Omental fat pad (tissue), 4 donors: ENCODE measurements around the gene FBXL7. TPM values are rescaled to one million over a fixed set of nuclear protein-coding genes. Genes with fewer than 3 reads are reported as not detected.

Source experiments
- ATAC-seq: fragments of 150-250 bp; one replicate; pipeline ENCODE4 v1.9.1; 2016; ENCODE audit warnings: mild to moderate bottlenecking, moderate library complexity; ENCODE audit not compliant: low FRiP score
- DNase-seq: peaks from one replicate; pipeline ENCODE4 v3.0.0-alpha.2; 2019; ENCODE audit warnings: low spot score
- CTCF ChIP-seq, 3 donors: fragments of 450-650 bp; IDR thresholded peaks; one replicate each; pipeline ENCODE4 v1.5.1; 2016 to 2017; ENCODE audit warnings: antibody characterized with exemption in 3 of 3, mild to moderate bottlenecking in 3 of 3, moderate library complexity in 2 of 3
- total RNA-seq, 4 donors: library from RNA; depleted of rRNA; stranded (reverse); fragments of >200 nt; gene quantifications; one replicate each; pipeline ENCODE4 v1.1.0, GENCODE V29; 2016

The FBXL7 gene
- total RNA-seq, 4 donors from 2014 or later = 9.1 to 47.1 (median 17.1) TPM

GRCh38 chr5:15623794-15624193, 123.8 kb downstream of the FBXL7 start:
- no peak for TF ChIP-seq CTCF (IDR thresholded peaks at IDR 0.05)
- DNase-seq (no peak), ATAC-seq (no peak)

- ATAC-seq (no peak), DNase-seq (no peak)
- no peak for TF ChIP-seq CTCF (IDR thresholded peaks at IDR 0.05)
These were observed 127.1 kb downstream of the FBXL7 start for GRCh38 chr5:15627109-15627508.

GRCh38 chr5:15627647-15628046, 127.7 kb downstream of the FBXL7 start:
- ATAC-seq (no peak), DNase-seq (no peak)
- TF ChIP-seq CTCF (IDR thresholded peaks at IDR 0.05) = no peak

- DNase-seq (no peak), ATAC-seq (no peak)
- TF ChIP-seq CTCF (IDR thresholded peaks at IDR 0.05) = no peak
These were observed 130.5 kb downstream of the FBXL7 start for GRCh38 chr5:15630441-15630840.

- DNase-seq = no peak
- ATAC-seq = no peak
- TF ChIP-seq CTCF (IDR thresholded peaks at IDR 0.05) = no peak
These were observed 134.8 kb downstream of the FBXL7 start for GRCh38 chr5:15634591-15635288.

GRCh38 chr5:15635289-15635616, 135.3 kb downstream of the FBXL7 start:
- DNase-seq (no peak), ATAC-seq (no peak)
- no peak for TF ChIP-seq CTCF (IDR thresholded peaks at IDR 0.05)

GRCh38 chr5:15637345-15637744, 137.4 kb downstream of the FBXL7 start:
- no peak for TF ChIP-seq CTCF (IDR thresholded peaks at IDR 0.05)
- ATAC-seq (no peak), DNase-seq (no peak)
